Measurements from ENCODE around the gene COL15A1.
"Not testable (repeated sequence)": the region's sequence is repeated elsewhere in the genome, so short reads cannot be mapped to it uniquely, and the experiment has no call there.

The COL15A1 gene

GRCh38 chr9:98994172-98995058, 50.7 kb downstream of the COL15A1 start:
- no peak for DNase-seq (ENCODE audit: low spot score)

- no peak for DNase-seq (ENCODE audit: low spot score)
Observed at GRCh38 chr9:98995059-98995671, 51.5 kb downstream of the COL15A1 start.

- no peak for DNase-seq (ENCODE audit: low spot score)
Observed at GRCh38 chr9:98995971-98996504, 52.3 kb downstream of the COL15A1 start.

- DNase-seq (ENCODE audit: low spot score): no peak
Observed at GRCh38 chr9:98997604-98998003, 53.9 kb downstream of the COL15A1 start.

- DNase-seq (ENCODE audit: low spot score): peak; percentile 66
Observed at GRCh38 chr9:98998441-98999151, 54.9 kb downstream of the COL15A1 start.

GRCh38 chr9:98999152-98999525, 55.4 kb downstream of the COL15A1 start:
- DNase-seq (ENCODE audit: low spot score): no peak

- peak; percentile 49 for DNase-seq (ENCODE audit: low spot score)
Observed at GRCh38 chr9:99000476-99001395, 57.0 kb downstream of the COL15A1 start.

GRCh38 chr9:99001892-99002291, 58.2 kb downstream of the COL15A1 start:
- DNase-seq (ENCODE audit: low spot score): no peak

GRCh38 chr9:99002706-99003105, 59.0 kb downstream of the COL15A1 start:
- no peak for DNase-seq (ENCODE audit: low spot score)

- no peak for DNase-seq (ENCODE audit: low spot score)
Observed at GRCh38 chr9:99003308-99003707, 59.6 kb downstream of the COL15A1 start.

GRCh38 chr9:99004115-99004514, 60.4 kb downstream of the COL15A1 start:
- no peak for DNase-seq (ENCODE audit: low spot score)

- no peak for DNase-seq (ENCODE audit: low spot score)
Observed at GRCh38 chr9:99004717-99005460, 61.2 kb downstream of the COL15A1 start.

GRCh38 chr9:99005651-99006050, 61.9 kb downstream of the COL15A1 start:
- DNase-seq (ENCODE audit: low spot score): no peak

GRCh38 chr9:99006511-99006910, 62.8 kb downstream of the COL15A1 start:
- no peak for DNase-seq (ENCODE audit: low spot score)

- no peak for DNase-seq (ENCODE audit: low spot score)
Observed at GRCh38 chr9:99006979-99007378, 63.3 kb downstream of the COL15A1 start.

GRCh38 chr9:99008203-99008602, 64.5 kb downstream of the COL15A1 start:
- DNase-seq (ENCODE audit: low spot score): no peak

GRCh38 chr9:99010393-99010792, 66.7 kb downstream of the COL15A1 start:
- DNase-seq (ENCODE audit: low spot score): not testable (repeated sequence)

GRCh38 chr9:99011161-99011709, 67.5 kb downstream of the COL15A1 start:
- no peak for DNase-seq (ENCODE audit: low spot score)

- DNase-seq (ENCODE audit: low spot score): no peak
Observed at GRCh38 chr9:99012957-99013512, 69.3 kb downstream of the COL15A1 start.

- no peak for DNase-seq (ENCODE audit: low spot score)
Observed at GRCh38 chr9:99013550-99013949, 69.8 kb downstream of the COL15A1 start.
